HTR-8/SVneo (cell line): ENCODE data around the gene RNF225.
"Not testable (repeated sequence)": the region's sequence is repeated elsewhere in the genome, so short reads cannot be mapped to it uniquely, and the experiment has no call there.

Source experiments
- DNase-seq: peaks from one replicate; pipeline ENCODE4 v3.0.0; 2011; ENCODE audit warnings: low spot score, mixed read lengths; ENCODE audit not compliant: insufficient read length
- FAIRE-seq: peaks from 2 replicates; lab custom pipeline; 2011; peaks lifted over from hg19 to GRCh38; lab: Jason Lieb, UNC

Gene RNF225

DNA sequence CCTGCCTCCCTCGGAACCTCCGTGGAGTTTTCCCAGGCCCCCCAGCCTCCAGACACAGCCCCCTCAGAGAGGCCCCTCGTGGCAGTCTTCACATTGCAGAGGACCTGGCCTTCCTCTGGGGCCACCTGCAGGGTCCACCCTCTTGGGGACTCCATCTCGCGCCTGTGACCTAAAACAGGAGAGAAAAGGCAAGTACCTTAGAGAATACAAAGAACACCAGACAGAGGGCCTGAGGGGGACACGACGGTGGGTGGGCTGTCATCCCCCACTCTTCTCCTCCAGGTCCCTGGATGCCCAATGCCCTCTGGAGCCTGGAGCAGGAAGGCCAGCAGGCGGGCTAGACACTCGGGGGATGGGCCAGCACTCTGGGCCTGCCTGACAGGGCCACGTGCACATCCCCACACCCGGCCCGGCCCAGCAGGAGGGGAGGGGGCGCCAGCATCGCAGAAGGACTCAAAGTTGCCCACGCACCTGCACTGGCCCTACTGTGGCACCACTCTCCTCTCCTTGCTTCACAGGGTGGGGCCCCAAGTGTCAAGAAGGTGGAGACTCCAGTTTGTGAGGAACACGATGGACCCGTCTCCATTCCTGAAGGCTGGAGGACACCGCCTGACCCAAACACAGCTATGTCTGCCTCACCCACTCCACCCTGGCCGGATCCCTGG, 37.8 kb upstream of the RNF225 start:
- FAIRE-seq (no peak), DNase-seq (no peak)

DNA sequence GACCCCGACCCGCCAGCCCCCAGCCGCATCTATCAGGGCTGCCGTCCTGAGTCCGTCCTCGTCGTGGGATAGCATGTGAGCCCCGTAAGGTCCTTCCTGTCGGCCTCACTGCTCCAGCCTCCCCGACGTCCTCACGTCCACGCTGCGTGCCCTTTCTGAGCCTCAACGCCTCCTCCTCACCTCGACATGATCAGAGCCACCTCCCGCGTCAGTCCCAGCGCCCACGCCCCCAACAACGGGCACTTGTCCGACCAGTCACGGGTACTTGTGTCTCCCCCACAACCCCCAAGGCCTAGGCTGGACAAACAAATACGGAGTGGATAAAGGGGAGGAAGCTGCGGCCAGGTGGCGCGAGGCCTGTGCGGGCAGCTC, 33.6 kb upstream of the RNF225 start:
- DNase-seq (peak; percentile 47), FAIRE-seq (peak; percentile 20)

DNA sequence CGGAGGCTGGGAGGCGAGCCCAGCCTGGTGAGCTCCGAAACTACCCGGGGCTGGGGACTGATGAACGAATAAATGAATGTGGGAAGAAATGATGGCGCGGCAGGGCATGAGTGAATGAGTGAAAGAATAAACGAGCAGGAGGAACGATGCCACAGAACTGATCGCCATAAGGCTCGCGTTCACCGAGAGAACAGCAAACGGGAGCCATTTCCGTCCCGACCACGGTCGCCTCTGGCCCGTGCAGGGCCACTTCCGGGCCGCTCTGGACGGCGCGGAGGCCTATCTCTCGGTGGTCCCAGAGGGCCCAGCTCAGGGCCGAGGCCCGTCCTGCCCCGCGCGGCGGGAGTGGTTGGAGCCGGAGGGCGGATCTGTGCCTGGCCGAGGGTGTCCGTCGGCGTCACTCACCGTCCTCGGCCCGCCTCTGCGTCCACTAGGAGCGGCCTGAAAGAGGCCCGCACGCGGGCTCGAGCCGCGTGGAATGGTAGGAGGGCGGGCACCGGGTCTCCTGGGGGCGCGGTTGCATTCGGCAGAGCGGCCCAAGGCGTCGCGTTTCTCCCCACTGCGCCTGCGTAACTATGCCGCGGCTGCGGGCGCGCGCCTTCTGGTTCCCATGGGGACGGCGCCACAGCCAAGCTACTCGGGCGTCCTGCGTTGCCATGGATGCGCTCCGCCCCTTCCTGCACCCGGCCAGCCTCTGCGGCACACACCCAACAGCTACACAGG, 33.0 kb upstream of the RNF225 start, which contains the start of gene ZNF497:
Gene ZNF497, minus strand, starts transcription at position 480 of the 723 bp plus-strand sequence. CDS start 5,116 bp downstream, outside the sequence.
- FAIRE-seq: peak; percentile 97
- DNase-seq: peak; percentile 96

DNA sequence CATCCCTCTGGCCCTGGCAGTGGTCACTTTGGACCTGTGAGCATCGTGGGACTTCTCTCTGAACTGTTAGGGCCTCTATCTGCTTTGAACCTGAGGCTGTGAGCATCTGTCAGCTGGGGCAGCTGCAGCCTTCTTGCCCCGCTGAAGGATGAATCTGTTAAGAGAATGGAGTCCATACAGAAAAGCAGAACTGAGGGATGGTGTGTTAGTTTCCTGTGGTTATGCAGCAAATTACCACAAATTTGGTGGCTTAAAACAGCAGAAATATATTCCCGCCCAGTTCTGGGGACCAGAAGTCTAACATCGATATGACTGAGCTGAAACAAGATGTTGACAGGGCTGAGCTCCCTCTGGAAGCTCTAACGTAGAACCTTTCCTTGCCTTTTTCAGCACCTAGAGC, 31.3 kb upstream of the RNF225 start:
- FAIRE-seq (peak; percentile 33), DNase-seq (no peak)

DNA sequence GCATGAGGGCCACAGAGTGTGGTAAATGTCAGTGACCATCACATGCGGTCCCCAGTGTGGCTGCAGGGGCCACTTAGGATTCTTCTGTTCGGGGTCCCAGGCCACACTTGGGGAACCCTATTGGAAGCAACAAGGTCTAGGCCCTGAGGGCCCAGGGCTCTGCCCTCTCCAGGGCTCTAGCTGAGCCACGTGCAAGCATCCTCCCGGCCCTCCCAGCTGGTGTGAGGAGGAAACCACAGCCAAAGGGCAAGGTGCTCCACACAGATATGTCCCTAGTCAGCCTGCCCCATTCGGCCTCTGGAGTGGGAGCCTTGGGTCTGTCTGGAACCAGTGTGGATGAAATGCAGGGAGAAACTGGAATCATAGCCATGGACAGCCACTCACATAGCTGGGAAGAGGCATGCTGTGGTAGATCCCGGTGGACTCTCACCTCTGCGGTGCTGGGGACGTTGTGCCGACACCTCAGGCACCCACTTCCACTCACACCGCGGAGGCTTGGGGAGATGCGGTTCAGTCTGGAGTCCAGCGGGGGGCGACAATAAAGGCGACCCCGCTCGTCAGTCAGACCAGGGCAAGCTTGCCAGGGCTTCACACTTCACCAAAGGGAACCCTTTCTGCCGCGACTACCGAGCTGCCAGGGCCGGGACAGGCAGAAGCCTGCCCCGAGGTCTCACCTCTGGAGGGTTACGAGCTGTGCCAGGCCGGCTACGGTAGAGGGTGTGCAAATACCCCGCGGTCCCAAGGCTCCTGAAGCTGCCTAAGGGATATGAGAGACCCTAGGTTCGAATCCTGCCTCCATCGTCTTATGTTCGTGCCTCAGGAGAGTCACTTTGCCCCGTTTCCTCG, 28.6 kb upstream of the RNF225 start:
- no peak for DNase-seq

DNA sequence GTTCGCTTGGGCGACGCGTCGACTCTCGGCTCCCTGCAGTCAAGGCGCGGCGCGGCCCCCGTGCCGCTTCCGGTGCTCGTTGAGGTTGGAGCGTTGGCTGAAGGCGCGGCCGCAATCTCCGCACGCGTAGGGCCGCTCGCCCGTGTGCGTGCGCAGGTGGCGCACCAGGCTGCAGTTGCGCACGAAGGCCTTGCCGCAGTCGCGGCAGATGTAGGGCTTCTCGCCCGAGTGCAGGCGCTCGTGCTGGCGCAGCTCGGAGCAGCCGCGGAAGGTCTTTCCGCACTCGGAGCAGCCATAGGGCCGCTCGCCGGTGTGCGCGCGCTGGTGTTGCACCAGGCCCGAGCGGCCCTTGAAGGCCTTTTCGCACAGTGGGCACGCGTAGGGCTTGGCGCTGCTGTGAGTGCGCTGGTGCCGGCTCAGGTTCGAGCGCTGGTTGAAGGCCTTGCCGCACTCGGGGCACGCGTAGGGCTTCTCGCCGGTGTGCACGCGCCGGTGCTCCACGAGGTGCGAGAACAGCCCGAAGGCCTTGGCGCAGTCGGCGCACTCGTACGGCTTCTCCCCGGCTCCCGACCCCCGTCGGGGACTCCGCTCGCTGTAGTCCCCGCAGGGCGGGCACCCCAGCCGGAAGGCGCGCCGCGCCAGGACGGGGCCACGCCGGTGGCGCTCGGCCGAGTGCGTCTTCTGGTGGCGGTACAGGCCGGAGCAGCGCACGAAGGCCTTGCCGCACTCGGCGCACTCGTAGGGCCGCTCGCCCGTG, 27.6 kb upstream of the RNF225 start:
- no peak for DNase-seq
- no peak for FAIRE-seq

More for the DNA sequence above, 28.6 kb upstream of the RNF225 start:
- FAIRE-seq: no peak

DNA sequence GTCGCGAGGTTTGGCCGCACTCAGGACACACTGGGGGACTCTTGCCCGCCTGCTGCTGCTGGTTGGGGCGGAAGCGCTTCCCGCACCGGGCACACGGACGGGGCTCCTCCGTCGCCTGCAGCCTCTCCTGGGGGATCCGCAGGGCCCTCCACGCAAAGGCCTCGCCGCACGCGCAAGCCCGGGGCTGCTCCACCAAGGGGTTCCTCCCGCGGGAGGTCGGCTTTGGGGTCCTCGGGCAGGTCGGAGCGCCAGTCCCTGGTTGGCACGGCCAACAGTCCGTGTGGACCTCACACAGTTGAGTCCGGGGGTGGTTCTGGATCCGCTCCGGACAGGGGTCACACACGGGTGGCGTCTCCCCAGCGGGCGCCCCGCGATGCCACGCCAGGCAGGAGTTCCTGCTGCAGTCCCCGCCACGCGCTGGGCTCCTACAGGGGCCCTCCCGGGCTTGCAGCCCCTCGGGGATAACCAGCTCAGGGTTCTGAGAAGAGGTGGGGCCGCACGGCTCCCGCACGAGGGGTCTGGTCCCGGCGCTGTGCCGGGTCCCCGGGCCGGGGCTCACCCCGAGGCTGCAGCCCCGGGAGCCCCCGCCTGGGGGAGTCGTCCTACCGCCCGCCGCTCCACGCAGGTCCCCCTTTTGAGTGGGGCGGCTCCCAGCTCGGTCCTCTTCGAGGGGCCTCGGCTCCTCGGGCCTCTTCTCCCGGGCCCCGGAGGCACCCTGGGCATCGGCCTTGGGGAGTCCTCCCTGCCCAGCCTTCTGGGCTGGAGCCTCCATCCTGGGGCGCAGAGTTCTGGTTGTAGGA, 26.7 kb upstream of the RNF225 start:
- FAIRE-seq (no peak), DNase-seq (no peak)

DNA sequence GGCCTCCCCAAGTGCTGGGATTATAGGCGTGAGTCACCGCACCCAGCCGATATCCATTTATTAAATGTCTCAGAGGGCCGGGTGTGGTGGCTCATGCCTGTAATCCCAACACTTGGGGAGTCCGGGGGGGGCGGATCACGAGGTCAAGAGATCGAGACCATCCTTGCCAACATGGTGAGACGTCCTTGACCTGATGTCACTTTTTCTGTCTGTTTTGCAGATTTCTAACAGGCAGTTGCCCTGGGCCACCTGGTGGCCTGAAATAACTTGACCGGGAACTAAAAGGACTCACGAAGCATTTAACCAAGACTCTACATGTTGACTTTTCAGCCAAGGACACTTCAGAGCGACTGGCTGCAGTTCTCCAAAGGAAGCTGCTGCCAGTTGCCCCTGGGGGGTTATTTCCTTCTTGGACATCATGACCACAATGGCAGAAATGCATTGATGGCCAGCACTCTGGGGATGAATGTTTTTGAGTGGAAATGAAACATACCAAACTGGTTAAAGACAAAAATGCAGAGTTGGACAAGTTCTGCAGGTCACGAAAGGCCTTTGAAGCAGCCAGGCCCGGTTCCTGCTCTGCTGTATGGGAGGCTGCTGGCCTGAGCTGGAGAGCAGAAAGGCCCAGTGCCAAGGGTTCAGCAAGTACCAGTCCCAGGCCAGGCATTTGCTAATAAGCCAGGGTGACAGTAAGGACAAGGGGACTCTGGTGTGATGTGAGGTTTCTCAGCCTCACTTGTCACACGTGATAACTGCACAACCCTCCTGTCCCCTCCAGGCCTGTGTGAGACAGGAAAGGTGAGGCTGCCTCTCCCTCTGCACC, 22.9 kb upstream of the RNF225 start:
- no peak for FAIRE-seq

DNA sequence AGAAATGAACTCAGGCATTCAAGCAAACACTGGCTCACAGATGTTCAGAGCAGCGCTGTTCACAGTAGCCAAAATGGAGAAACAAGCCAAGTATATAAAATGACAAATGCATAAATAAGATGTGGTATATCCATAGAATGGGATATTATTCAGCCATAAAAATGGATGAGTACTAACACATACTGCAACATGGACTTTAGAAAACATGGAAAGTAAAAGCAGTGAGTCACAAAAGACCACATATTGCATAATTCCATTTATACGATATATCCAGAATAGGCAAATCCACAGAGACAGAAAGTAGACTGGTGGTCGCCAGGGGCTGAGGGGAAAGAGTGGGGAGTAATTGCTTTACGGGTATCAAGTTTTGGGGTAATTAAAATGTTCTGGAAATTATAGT, 21.3 kb upstream of the RNF225 start:
- no peak for FAIRE-seq

More for the DNA sequence above, 22.9 kb upstream of the RNF225 start:
- no peak for DNase-seq

DNA sequence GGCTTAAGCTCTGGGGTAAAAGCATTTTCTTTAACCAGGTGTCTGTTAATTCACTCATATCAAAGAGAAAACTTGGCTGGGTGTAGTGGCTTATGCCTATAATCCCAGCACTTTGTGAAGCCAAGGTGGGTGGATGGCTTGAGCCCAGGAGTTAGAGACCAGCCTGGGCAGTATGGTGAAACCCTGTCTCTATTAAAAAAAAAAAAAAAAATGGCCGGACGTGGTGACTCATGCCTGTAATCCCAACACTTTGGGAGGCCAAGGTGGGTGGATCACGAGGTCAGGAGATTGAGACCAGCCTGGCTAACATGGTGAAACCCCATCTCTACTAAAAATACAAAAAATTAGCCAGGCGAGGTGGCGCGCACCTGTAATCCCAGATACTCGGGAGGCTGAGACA, 18.7 kb upstream of the RNF225 start:
- FAIRE-seq: not testable (repeated sequence)

More for the DNA sequence above, 21.3 kb upstream of the RNF225 start:
- no peak for DNase-seq

DNA sequence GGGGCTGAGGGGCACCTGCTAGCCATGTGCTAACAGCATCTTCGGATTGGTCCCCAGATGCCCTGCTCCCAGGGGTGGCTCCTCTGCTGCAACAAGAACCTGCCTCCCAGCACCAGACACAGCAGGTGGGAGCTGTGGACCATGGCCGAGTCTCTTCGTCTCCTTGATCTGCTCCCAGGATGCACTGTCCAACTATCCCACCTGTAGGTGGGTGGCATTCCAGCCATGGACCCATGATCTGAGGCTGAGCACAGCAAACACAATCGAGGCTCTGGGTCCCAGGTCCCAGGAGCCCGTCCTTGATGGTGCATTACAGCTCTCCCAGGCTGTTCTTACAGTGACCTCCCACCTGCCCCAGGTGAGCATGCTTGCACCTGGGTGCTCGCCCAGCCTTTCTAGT, 16.2 kb upstream of the RNF225 start:
- FAIRE-seq (no peak), DNase-seq (no peak)

More for the DNA sequence above, 18.7 kb upstream of the RNF225 start:
- not testable (repeated sequence) for DNase-seq

DNA sequence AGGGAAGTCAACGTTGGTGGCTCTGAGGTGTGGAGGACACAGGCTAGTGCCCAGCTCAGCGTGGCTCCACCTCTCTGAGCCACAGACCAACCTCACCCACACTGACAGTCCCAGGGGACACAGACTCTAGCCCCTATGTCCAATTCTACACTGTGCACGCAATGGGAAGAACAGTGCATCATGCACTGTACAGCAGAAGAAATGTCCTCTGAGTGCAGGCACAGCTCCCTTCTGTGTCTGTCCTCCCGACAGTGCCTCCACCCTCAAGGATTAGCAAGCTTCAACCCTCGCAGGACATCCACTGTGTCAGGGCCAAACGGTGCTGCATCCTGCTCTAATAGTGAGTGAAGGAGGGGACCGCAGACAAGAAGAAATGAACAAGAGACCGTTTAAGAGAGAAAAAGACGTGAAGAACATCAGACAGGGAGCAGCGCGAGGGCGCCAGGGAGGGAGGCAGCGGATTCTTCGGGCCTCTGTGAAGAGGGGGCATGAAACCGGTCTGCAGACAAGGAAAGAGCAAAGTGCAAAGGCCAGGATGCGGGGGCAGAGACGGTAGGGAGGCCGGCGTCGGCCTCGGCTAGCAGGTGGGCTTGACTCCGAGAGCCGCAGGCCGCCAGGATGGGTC, 15.3 kb upstream of the RNF225 start:
- FAIRE-seq (peak; percentile 72), DNase-seq (no peak)

DNA sequence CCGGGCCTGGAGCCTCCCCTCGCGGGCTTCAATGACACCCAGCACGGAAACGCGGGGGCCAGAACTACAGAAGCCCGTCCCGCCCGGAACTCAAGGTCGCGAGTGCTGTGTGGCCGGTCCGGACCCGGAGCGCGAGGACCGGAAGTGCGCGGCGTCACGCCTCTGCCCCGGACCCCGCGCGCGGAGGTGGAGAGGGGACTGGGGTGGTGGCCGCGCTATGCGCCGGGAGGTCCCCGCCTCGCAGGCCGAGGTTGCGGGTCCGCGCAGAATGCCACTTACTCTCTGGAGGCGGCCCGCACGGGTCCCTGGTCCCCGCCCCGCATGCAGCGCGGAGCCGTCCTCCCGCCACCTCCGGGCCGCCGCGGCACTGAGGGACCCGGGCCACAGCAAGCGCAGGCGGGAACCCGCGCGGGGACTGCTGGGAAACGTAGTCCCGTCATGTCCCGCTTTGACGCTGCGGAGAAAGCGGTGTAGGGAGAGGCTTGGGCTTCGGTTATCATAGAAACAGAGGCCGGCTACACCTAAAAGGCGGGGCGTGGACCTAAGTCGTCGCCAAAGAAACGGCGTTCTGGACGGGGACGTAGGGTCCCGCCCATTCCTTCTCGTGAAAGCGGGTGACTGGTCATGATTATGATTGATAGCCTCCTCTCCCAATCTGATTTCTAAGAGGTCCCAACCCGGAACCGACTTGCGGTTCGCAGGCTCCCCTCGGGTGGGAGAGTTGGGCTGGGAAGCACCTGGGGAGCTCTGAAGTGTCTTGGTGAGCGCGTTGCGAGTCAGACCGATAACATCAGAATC, 14.6 kb upstream of the RNF225 start, which contains the start of gene ZNF837:
Gene ZNF837, minus strand, starts transcription at position 369 of the 798 bp plus-strand sequence. CDS start 11,698 bp downstream, outside the sequence.
- peak; percentile 97 for FAIRE-seq
- peak; percentile 97 for DNase-seq

DNA sequence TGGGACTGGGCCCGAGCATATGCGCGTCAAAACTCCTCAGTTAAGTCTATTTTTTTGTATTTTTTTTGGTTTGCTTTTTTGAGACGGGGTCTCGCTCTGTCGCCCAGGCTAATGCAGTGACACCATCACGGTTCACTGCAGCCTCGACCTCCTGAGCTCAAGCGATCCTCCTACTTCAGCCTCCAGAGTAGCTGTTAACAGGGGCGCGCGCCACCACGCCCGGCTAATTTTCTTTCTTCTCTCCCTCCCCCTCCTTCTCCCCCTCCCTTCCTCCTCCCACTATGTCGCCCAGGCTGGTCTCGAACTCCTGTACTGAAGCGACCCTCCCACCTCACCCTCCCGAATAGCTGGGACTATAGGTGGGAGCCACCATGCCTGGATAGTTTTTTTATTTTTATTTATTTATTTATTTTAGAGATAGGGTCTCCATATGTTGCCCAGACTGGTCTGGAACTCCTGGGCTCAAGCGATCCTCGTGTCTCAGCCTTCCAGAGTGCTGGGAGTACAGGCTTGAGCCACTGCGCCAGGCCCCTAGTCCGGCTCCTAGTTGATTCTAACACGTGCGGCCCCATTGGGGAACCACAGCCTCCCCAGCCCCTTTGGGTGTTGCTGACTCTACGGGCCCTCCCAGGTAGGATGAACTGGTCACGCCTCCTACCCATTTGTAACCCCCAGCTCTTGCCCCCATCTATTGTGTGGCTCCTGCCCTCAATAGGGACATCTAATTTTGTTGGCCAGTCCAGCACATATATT, 13.8 kb upstream of the RNF225 start:
- no peak for FAIRE-seq
- no peak for DNase-seq

DNA sequence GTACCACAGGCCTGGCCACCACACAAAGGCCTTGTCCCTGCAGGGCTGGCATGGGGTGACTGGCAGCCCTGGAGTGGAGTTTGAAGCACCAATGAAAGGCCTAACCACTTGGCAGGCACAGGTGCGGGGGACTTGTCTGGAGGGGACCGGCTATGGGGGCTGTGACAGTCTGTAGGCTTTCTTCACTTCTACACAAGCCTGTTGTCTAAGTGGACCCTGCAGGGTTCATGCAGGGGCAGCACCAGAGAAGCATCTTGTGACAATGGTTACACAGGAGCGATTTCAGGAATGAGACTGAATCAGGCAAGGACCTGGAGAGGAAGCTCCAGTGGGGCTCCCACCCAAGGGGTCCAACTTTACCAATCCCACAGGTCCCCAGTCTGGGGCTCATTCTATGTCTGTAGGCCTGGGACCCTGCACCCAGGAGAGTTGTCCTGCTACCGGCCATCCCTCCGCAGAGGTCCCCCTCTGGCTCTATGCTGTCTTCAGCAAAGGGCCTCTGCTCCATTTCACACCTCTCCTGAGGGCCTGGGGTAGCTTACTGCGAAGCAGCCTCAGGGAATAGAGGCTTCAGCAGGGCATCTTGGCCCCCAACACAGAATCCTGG, 12.4 kb upstream of the RNF225 start:
- DNase-seq (no peak), FAIRE-seq (no peak)

DNA sequence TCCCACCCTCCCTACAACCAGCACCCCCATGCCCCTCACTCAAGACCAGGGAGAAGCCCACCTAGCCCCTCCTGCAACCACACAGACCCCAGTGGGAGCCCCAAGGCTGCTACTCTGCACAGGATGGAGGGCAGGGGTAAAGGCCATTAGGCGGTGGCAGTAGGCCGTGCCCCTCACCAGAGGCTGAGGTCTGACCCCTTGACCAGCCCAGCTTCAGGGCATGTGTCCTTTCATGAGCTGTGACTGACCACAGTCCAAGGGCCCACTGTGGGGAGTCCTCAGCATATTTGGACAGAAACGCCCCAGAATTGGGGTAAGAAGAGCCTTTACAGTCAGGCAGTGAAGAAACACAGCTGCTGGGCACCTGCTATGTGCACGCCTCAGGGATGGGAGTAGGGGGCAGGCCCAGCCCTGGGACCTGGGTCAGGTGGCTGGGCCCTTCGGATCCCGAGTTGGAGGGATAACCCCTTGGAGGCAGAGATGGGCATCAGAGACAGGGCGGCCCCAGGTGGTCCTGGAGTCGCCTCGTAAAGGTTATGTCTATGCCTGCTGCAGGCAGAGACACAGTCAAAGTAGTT, 10.1 kb upstream of the RNF225 start:
- FAIRE-seq: no peak
- no peak for DNase-seq
